Measurements from ENCODE around the gene NETO2. TPM values are rescaled to one million over a fixed set of nuclear protein-coding genes. Genes with fewer than 3 reads are reported as not detected.

The NETO2 gene
- total RNA-seq, 1 experiment from 2014 or later = 10.3 TPM

- H3K9me3 ChIP-seq (ENCODE audit: control insufficient read depth in 1 of 2, insufficient read depth in 1 of 2, low read depth in 1 of 2, low read length in 2 of 2) = no peaks in the 10 kb centered on the region
- RAD21 ChIA-PET (ENCODE audit: low non-redundant PET in 1 of 2, low total read pairs in 2 of 2, uncharacterized antibody in 2 of 2, unreplicated experiment in 2 of 2) = no interaction called here
- H3K9me2 ChIP-seq (ENCODE audit: insufficient read depth) = no peaks in the 10 kb centered on the region
- ATAC-seq (no peak), DNase-seq (ENCODE audit: low read depth, low spot score) (no peak)
- H2AFZ ChIP-seq (ENCODE audit: low read depth, low read length, poor library complexity, severe bottlenecking) = no peak overlapping the region
- no peaks in the 10 kb centered on the region for H3K27me3 ChIP-seq (ENCODE audit: insufficient read depth, low read length)
- CTCF ChIA-PET = no interaction called here
- no peak overlapping the region for H3K9ac ChIP-seq (ENCODE audit: low read length)
- H3K79me2 ChIP-seq (ENCODE audit: insufficient read depth, low read length) = no peaks in the 10 kb centered on the region
- intact Hi-C loops (cut with micrococcal nuclease) = no loop called here
- no peak overlapping the region for H3K4me2 ChIP-seq (ENCODE audit: low read length)
- no TSS peak for BruUV-seq (replicated peaks)
- H3K36me3 ChIP-seq (ENCODE audit: control insufficient read depth in 1 of 2, insufficient read depth in 2 of 2, low read length in 2 of 2) = no peaks in the 10 kb centered on the region
- H3K27ac ChIP-seq (ENCODE audit: low read depth, low read length) = no peak overlapping the region
- POLR2A ChIA-PET = no interaction called here
- H3K4me3 ChIP-seq (replicated peaks in 1 of 2; ENCODE audit: low read depth in 1 of 2, low read length in 2 of 2) = no peak overlapping the region
- H4K20me1 ChIP-seq (ENCODE audit: insufficient read depth) = no peaks in the 10 kb centered on the region
- TF ChIP-seq ZFX (IDR thresholded peaks at IDR 0.05) (no peak), EGR1 (IDR thresholded peaks at IDR 0.05; ENCODE audit: low read depth) (no peak)
- TF ChIP-seq, protein P1, sequence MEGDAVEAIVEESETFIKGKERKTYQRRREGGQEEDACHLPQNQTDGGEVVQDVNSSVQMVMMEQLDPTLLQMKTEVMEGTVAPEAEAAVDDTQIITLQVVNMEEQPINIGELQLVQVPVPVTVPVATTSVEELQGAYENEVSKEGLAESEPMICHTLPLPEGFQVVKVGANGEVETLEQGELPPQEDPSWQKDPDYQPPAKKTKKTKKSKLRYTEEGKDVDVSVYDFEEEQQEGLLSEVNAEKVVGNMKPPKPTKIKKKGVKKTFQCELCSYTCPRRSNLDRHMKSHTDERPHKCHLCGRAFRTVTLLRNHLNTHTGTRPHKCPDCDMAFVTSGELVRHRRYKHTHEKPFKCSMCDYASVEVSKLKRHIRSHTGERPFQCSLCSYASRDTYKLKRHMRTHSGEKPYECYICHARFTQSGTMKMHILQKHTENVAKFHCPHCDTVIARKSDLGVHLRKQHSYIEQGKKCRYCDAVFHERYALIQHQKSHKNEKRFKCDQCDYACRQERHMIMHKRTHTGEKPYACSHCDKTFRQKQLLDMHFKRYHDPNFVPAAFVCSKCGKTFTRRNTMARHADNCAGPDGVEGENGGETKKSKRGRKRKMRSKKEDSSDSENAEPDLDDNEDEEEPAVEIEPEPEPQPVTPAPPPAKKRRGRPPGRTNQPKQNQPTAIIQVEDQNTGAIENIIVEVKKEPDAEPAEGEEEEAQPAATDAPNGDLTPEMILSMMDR (IDR thresholded peaks at IDR 0.05 in 2 of 3, conservative IDR thresholded peaks at IDR 0.05 in 1 of 3; ENCODE audit: borderline replicate concordance in 1 of 3, insufficient read depth in 1 of 3, low read depth in 2 of 3, low read length in 2 of 3) = no peak
- peaks cover 5 to 8% of the 10 kb centered on the region in 2 experiments; a peak in 2 of 4 replicates for H3K4me1 ChIP-seq (ENCODE audit: control insufficient read depth in 1 of 2, insufficient read depth in 2 of 2, low read length in 2 of 2)
Measured at GRCh38 chr16:47033176-47033575, 110.6 kb downstream of the NETO2 start.

GRCh38 chr16:47029724-47030123, 114.0 kb downstream of the NETO2 start:
- no TSS peak for BruUV-seq (replicated peaks)
- Histone ChIP-seq H3K79me2 (ENCODE audit: insufficient read depth, low read length) (no peaks in the 10 kb centered on the region), H3K27ac (ENCODE audit: low read depth, low read length) (no peak overlapping the region), H2AFZ (ENCODE audit: low read depth, low read length, poor library complexity, severe bottlenecking) (no peak overlapping the region), H3K9ac (ENCODE audit: low read length) (no peak overlapping the region), H3K9me3 (ENCODE audit: control insufficient read depth in 1 of 2, insufficient read depth in 1 of 2, low read depth in 1 of 2, low read length in 2 of 2) (no peaks in the 10 kb centered on the region), H3K36me3 (ENCODE audit: control insufficient read depth in 1 of 2, insufficient read depth in 2 of 2, low read length in 2 of 2) (no peaks in the 10 kb centered on the region), H3K4me1 (ENCODE audit: control insufficient read depth in 1 of 2, insufficient read depth in 2 of 2, low read length in 2 of 2) (no peaks in the 10 kb centered on the region), H3K27me3 (ENCODE audit: insufficient read depth, low read length) (no peaks in the 10 kb centered on the region), H3K9me2 (ENCODE audit: insufficient read depth) (no peaks in the 10 kb centered on the region), H3K4me3 (replicated peaks in 1 of 2; ENCODE audit: low read depth in 1 of 2, low read length in 2 of 2) (no peak overlapping the region), H4K20me1 (ENCODE audit: insufficient read depth) (no peaks in the 10 kb centered on the region), H3K4me2 (ENCODE audit: low read length) (no peak overlapping the region)
- DNase-seq (ENCODE audit: low read depth, low spot score) (no peak), ATAC-seq (no peak)
- no peak for TF ChIP-seq CBX3 (IDR thresholded peaks at IDR 0.05; ENCODE audit: low read depth)
- no peak for TF ChIP-seq ZFX (IDR thresholded peaks at IDR 0.05)
- CTCF ChIA-PET = no interaction called here
- intact Hi-C loops (cut with micrococcal nuclease) = no loop called here
- POLR2A ChIA-PET = no interaction called here
- RAD21 ChIA-PET (ENCODE audit: low non-redundant PET in 1 of 2, low total read pairs in 2 of 2, uncharacterized antibody in 2 of 2, unreplicated experiment in 2 of 2) = no interaction called here

Data from HCT116 (cell line).